NCI-H1436 treated with DMSO at 0.1 percent for 48 hours (cell line): ENCODE results near the gene ZNF174.
A peak's percentile ranks its signal among the peaks of the same experiment; 100 is the strongest.

ENCODE experiments used
- DNase-seq: peaks from one replicate; lab custom pipeline; 2025; lab: John Stamatoyannopoulos, UW

The ZNF174 gene

GRCh38 chr16:3443108-3444031, 42.4 kb downstream of the ZNF174 start, which contains the start of the genes NAA60 and ZNF597:
Gene NAA60, plus strand, starts transcription at chr16:3443680. Its CDS starts 32,548 bp downstream, at chr16:3476228.
Gene ZNF597, minus strand, starts transcription at chr16:3443504. Its CDS starts 351 bp downstream, at chr16:3443153.
- peak; percentile 73 for DNase-seq

- no peak for DNase-seq
These were observed 43.0 kb downstream of the ZNF174 start for GRCh38 chr16:3444032-3444388.

DNA sequence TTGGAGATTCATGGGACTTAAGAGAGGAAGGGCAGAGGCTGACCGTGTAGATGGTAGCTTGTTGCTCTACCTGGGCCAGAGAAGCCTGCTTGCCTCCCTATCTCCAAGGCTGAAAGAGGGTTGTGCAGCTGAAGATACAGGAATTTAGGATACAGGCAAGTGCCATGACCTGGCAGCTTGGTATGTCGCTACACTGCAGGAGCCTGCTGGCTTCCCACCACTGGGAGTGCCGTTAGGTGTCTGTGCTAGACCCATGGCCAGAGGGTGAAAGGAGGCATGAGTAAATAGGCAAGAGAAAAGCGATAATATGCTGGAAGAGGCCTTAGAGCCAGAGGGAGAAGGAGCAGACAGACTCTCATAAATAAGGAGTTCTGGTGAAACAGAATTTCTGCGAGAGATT, 53.1 kb downstream of the ZNF174 start:
- DNase-seq: no peak

GRCh38 chr16:3454631-3455147, 53.7 kb downstream of the ZNF174 start:
- no peak for DNase-seq

GRCh38 chr16:3457434-3458252, 56.6 kb downstream of the ZNF174 start:
- peak; percentile 40 for DNase-seq

DNA sequence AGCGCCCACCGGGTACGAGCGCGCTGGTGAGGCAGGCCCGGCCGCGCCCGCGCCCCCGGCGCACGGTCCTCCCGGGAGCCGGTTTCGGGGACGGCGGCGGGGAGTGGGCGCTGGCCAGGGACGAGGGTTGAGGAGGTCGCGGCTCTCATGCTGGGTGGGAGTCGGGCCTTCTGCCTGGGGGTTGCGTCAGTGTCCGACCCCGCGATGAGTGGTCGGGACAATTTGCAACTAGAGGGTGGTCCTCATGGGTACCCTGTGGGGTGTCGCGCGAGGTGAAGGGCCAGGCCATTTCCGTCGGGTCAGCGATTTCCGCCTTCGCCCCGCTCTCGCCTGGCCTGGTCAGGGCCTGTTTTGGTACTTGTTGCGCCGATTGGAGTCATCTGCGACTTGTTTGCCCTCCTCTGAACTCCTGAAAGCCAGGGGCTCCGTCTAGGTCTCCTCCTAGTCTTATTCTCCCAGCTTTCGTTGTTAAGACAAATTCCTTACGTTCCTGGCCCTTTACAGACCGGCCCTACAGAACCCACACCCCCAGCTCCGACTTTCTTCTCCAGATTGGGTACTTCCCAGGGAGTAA, 57.4 kb downstream of the ZNF174 start:
- no peak for DNase-seq

DNA sequence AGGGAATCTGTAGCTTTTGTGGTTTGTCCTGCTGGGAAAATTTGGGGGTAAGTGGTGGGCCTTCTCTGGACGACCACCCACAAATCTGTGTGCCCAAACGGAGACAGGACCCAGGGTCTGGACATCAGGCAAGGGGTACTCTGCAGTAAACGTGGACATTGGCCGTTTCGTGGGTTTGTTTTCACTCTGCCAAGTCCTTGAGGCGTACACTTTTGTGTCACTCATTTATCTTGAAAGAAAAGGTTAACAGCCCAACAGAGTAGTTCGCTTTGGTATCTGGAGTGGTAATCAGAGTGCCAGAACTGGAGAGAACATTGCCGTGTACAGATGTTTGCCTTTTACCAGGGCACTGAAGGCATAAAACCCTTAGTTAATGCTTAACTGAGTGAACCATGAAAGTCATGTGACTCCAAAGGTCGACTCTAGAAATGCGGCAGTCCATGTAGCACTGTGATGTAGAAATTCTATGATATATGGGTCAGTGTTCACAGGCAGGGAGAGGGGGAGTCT, 57.9 kb downstream of the ZNF174 start:
- DNase-seq: no peak
